ENCODE results near the gene KERA.

- TF ChIP-seq POLR2A (IDR thresholded peaks at IDR 0.05) (no peak), CTCF (IDR thresholded peaks at IDR 0.05) (no peak), EP300 (IDR thresholded peaks at IDR 0.05) (no peak)
These were observed 22.2 kb upstream of the KERA start for GRCh38 chr12:91080041-91080440.
